Activated T-cell treated with anti-CD3 and anti-CD28 coated beads, Interleukin-2, amount 50 U/mL, for 1 hour (primary cell): ENCODE measurements around the gene NT5C1B.
"Not testable (repeated sequence)": the region's sequence is repeated elsewhere in the genome, so short reads cannot be mapped to it uniquely, and the experiment has no call there.

ENCODE experiments used
- DNase-seq: peaks from one replicate; pipeline ENCODE4 v3.0.0-alpha.2; 2020

The NT5C1B gene

GRCh38 chr2:18589354-18589753 lies at the start of gene NT5C1B:
Gene NT5C1B (minus strand): TSS chr2:18589569. CDS start chr2:18589468, 101 bp downstream.
- DNase-seq = no peak

- no peak for DNase-seq
Measured at GRCh38 chr2:18637196-18637595, 47.8 kb upstream of the NT5C1B start.

- not testable (repeated sequence) for DNase-seq
Measured at GRCh38 chr2:18632699-18633098, 43.3 kb upstream of the NT5C1B start.

GRCh38 chr2:18630941-18631340 lies 41.6 kb upstream of the NT5C1B start:
- DNase-seq = no peak

GRCh38 chr2:18630541-18630940 lies 41.2 kb upstream of the NT5C1B start:
- DNase-seq = no peak

- DNase-seq = no peak
Measured at GRCh38 chr2:18630101-18630500, 40.7 kb upstream of the NT5C1B start.

GRCh38 chr2:18626958-18627650 lies 37.7 kb upstream of the NT5C1B start:
- DNase-seq = no peak

- DNase-seq = no peak
Measured at GRCh38 chr2:18626256-18626668, 36.9 kb upstream of the NT5C1B start.

GRCh38 chr2:18625563-18625962 lies 36.2 kb upstream of the NT5C1B start:
- DNase-seq = no peak

GRCh38 chr2:18623782-18624181 lies 34.4 kb upstream of the NT5C1B start:
- DNase-seq = no peak

GRCh38 chr2:18620867-18621632 lies 31.7 kb upstream of the NT5C1B start:
- no peak for DNase-seq

GRCh38 chr2:18619091-18619490 lies 29.7 kb upstream of the NT5C1B start:
- no peak for DNase-seq

GRCh38 chr2:18614041-18614440 lies 24.7 kb upstream of the NT5C1B start:
- no peak for DNase-seq

- DNase-seq = no peak
Measured at GRCh38 chr2:18612133-18612532, 22.8 kb upstream of the NT5C1B start.

- DNase-seq = no peak
Measured at GRCh38 chr2:18611604-18612003, 22.2 kb upstream of the NT5C1B start.

GRCh38 chr2:18611184-18611583 lies 21.8 kb upstream of the NT5C1B start:
- no peak for DNase-seq

GRCh38 chr2:18610651-18611050 lies 21.3 kb upstream of the NT5C1B start:
- DNase-seq = no peak

GRCh38 chr2:18610090-18610489 lies 20.7 kb upstream of the NT5C1B start:
- DNase-seq = no peak

- no peak for DNase-seq
Measured at GRCh38 chr2:18605115-18605514, 15.7 kb upstream of the NT5C1B start.

GRCh38 chr2:18604531-18604885 lies 15.1 kb upstream of the NT5C1B start:
- DNase-seq = no peak

GRCh38 chr2:18603854-18604530 lies 14.6 kb upstream of the NT5C1B start:
- DNase-seq = no peak

GRCh38 chr2:18602298-18602697 lies 12.9 kb upstream of the NT5C1B start:
- DNase-seq = no peak

GRCh38 chr2:18600255-18600613 lies 10.9 kb upstream of the NT5C1B start:
- no peak for DNase-seq
